Lower lobe of right lung (tissue), 2 donors: Measurements from ENCODE around the gene CELA2A. TPM values are rescaled to one million over a fixed set of nuclear protein-coding genes. Genes with fewer than 3 reads are reported as not detected.
"Not testable (repeated sequence)": the region's sequence is repeated elsewhere in the genome, so short reads cannot be mapped to it uniquely, and the experiment has no call there.

Source experiments
- ATAC-seq, 2 donors: fragments of 200-7000 bp; cut with Tn5 transposase; one replicate each; pipeline ENCODE4 v1.9.1; 2020 to 2022; ENCODE audit warnings: mild to moderate bottlenecking in 2 of 2, moderate library complexity in 2 of 2
- DNase-seq: peaks from one replicate; pipeline ENCODE4 v3.0.0-alpha.2; 2020
- H3K27ac ChIP-seq: fragments of 200-600 bp; one replicate; pipeline ENCODE4 v1.8.0; 2022
- H3K27me3 ChIP-seq: fragments of 200-600 bp; one replicate; pipeline ENCODE4 v1.8.0; 2022; ENCODE audit warnings: low read depth
- H3K36me3 ChIP-seq: fragments of 200-600 bp; one replicate; pipeline ENCODE4 v1.8.0; 2022; ENCODE audit warnings: mild to moderate bottlenecking
- H3K4me1 ChIP-seq: fragments of 200-600 bp; one replicate; pipeline ENCODE4 v1.8.0; 2022
- H3K4me3 ChIP-seq: fragments of 200-600 bp; one replicate; pipeline ENCODE4 v1.8.0; 2022; ENCODE audit warnings: mild to moderate bottlenecking
- H3K9me3 ChIP-seq: fragments of 200-600 bp; one replicate; pipeline ENCODE4 v1.8.0; 2022
- intact Hi-C: fragments of 100-400 bp; cut with DNase I; formaldehyde crosslinking; loops from one replicate; pipeline ENCODE4 v1.11.0; 2022
- total RNA-seq: library from RNA; stranded (reverse); fragmentation: NEBNext Ultra II Directional; extraction: Animal tissue kit (Norgen Biotek cat#: 25700); gene quantifications from one replicate; pipeline ENCODE4 v1.2.1, GENCODE V29; 2021
- TF ChIP-seq, protein P1 (sequence below): fragments of 200-600 bp; IDR thresholded peaks from one replicate; pipeline ENCODE4 v1.8.0; 2022; ENCODE audit warnings: antibody characterized with exemption, mild to moderate bottlenecking
- donor health status: DM: no; HTN: yes; CAD: no; lungs with severe emphysema.

The CELA2A gene
- total RNA-seq, 1 donor from 2014 or later = not detected

DNA sequence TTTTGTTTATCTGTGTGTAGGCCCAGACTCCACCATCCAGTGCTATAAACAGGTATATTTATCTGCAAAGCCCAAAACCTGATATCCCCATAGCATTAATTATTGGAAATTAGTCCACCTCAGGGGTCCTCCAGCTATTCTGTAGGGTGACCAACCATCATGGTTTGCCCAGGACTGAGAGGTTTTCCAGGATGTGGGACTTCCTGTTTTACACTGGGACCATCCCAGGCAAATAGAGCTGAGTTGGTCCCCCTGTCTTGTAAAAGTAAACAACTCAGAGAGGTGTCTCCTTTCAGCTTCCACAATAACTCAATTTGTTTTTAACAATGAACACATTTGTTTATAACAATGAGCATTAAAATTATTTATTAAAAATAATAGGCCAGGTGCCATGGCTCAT is 11.6 kb downstream of the CELA2A start:
- H3K4me3 ChIP-seq = no peak overlapping the region
- TF ChIP-seq, protein P1, sequence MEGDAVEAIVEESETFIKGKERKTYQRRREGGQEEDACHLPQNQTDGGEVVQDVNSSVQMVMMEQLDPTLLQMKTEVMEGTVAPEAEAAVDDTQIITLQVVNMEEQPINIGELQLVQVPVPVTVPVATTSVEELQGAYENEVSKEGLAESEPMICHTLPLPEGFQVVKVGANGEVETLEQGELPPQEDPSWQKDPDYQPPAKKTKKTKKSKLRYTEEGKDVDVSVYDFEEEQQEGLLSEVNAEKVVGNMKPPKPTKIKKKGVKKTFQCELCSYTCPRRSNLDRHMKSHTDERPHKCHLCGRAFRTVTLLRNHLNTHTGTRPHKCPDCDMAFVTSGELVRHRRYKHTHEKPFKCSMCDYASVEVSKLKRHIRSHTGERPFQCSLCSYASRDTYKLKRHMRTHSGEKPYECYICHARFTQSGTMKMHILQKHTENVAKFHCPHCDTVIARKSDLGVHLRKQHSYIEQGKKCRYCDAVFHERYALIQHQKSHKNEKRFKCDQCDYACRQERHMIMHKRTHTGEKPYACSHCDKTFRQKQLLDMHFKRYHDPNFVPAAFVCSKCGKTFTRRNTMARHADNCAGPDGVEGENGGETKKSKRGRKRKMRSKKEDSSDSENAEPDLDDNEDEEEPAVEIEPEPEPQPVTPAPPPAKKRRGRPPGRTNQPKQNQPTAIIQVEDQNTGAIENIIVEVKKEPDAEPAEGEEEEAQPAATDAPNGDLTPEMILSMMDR = no peak
- H3K9me3 ChIP-seq = no peaks in the 10 kb centered on the region
- intact Hi-C loops = no loop called here
- ATAC-seq (no peak), DNase-seq (no peak)
- H3K27me3 ChIP-seq = no peaks in the 10 kb centered on the region
- H3K4me1 ChIP-seq = peaks cover 13% of the 10 kb centered on the region
- no peak overlapping the region for H3K27ac ChIP-seq
- H3K36me3 ChIP-seq = no peaks in the 10 kb centered on the region

DNA sequence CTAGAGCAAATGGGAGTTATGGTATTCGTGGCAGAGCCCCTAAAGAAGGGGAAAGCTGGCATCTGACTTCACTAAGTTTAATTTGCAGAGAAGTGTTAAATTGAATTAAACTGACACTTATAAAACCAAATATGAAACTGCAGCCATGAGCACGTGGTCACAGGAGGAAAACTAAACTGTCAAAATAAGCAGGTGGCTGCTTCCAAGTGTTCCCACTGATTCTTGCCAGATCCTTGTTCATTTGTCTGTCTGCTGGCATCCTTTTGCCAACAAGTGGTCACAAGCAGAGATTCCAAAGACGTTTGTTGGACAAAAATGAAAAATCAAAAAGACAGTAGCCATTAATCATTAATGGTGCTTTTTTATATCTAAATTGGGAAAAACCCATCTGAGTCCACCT is 12.8 kb downstream of the CELA2A start:
- ATAC-seq (no peak), DNase-seq (no peak)
- Histone ChIP-seq H3K9me3 (no peaks in the 10 kb centered on the region), H3K27ac (no peak overlapping the region), H3K36me3 (no peaks in the 10 kb centered on the region), H3K27me3 (no peaks in the 10 kb centered on the region), H3K4me3 (no peak overlapping the region), H3K4me1 (peaks cover 2% of the 10 kb centered on the region)
- intact Hi-C loops = no loop called here
- TF ChIP-seq, protein P1 = no peak

DNA sequence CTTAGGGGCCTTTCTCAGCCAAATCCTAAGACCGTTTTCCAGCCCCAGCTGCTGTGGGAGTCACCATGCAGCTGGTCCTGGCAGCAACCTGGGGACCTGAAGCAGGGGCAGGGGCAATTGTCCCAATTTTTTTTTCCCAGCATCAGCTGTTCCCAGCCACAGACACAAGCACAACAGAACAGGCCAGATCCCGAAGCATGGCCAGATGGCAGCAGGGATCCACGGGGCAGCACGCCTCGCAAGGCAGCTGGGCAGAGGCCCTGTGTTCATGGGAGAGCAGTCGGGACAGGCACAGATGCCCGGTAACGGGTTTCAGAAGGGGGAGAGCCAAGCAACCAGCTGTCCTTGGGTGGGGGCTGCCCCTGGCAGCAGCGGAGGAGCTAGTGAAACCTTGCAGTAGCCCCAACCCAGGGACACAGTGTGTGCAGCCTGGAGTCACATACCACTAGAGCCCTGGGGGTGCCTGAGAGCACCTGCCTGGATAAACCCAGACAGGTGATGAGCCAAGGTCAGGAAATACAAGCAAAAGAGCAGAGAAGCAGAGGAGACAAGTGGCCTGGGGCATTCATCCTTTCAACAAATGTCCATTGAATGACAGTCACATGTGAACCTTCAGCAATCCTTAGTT is 13.4 kb downstream of the CELA2A start:
- intact Hi-C loops, H3K27ac ChIP-seq, H3K27me3 ChIP-seq, H3K4me1 ChIP-seq, DNase-seq, ATAC-seq, H3K36me3 ChIP-seq, H3K9me3 ChIP-seq, H3K4me3 ChIP-seq: not testable (repeated sequence)

DNA sequence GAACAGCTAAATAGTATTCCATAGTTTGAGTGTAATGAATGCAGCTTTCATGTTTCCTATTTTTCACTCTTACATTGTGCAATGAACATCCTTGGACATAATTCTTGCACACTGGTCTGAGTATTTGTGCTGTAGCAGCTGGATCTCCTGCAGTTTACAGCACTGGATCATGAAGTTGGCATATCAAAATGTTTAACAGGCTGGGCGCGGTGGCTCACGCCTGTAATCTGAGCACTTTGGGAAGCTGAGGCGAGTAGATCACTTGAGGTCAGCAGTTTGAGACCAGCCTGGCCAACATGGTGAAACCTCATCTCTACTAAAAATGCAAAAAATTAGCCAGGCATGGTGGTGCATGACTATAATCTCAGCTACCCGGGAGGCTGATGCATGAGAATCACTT is 14.5 kb downstream of the CELA2A start:
- H3K36me3 ChIP-seq, ATAC-seq, H3K27ac ChIP-seq, H3K4me1 ChIP-seq, H3K27me3 ChIP-seq, H3K4me3 ChIP-seq, H3K9me3 ChIP-seq, DNase-seq, intact Hi-C loops: not testable (repeated sequence)

DNA sequence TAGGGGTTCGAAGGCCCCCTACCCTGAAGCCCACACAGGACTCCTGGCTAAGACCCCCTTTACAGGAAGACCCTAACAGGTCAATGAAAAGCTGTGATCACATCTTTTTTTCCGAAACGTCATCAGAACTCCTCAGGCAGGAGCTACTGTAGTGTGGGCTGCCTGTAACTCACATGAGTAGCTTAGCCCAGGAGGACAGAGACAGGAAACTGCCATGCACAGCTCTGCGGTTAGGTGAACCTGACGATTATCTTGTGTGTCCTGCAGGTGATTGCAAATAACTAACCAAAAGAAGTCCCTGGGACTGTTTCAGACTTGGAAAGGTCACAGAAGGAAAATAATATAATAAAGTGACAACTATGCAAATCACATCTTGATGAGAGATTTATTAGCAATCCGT is 15.2 kb downstream of the CELA2A start:
- H3K36me3 ChIP-seq, intact Hi-C loops, H3K4me1 ChIP-seq, H3K4me3 ChIP-seq, H3K27me3 ChIP-seq, H3K27ac ChIP-seq, ATAC-seq, DNase-seq, H3K9me3 ChIP-seq: not testable (repeated sequence)

DNA sequence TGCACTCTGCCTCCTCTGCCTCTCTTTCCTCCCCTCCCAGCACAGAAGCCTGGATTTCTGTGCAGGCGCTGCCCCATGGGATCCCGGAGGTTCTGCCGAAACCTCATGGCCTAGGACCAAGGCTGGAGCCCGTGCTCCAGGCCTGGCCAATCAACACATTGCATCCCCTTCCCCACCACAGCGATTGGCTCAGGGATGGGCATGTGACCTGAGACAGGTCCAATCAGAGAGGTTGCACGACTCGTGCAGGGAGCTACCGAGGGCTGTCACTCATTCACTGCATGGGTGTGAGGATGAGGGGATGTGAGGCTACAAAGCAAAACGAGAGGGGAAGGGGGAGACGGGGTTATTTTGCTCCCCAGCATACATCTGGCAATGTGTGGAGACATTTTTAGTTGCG is 16.1 kb downstream of the CELA2A start:
- no peaks in the 10 kb centered on the region for H3K4me1 ChIP-seq
- DNase-seq (no peak), ATAC-seq (no peak)
- no peak overlapping the region for H3K4me3 ChIP-seq
- no peaks in the 10 kb centered on the region for H3K27me3 ChIP-seq
- TF ChIP-seq, protein P1 = no peak
- no peaks in the 10 kb centered on the region for H3K36me3 ChIP-seq
- intact Hi-C loops = no loop called here
- no peaks in the 10 kb centered on the region for H3K9me3 ChIP-seq
- H3K27ac ChIP-seq = no peak overlapping the region

DNA sequence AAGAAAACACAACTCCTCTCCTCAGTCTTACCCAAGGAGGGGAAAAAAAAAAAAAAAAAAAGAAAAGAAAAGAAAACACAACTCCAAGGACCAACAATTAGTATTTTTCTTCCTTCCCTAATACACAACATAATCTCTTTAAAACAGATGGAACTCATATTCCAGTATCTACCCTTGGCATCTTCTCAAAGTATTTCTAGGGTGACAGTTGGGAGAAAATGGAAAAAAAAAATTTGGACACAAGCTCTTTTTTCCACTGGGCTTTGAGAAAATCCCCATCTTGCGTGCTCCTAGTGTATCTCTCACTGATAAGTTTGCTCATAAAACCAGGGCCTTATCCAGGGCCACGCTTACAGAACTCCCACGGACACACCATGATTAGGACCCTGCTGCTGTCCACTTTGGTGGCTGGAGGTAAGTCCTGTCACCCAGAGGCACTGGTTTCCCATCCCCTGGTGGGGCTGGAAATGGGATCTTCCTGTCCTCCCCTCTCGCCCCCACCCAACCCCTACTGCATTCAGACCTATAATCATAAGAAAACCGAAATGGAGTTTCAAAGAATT is 19.3 kb downstream of the CELA2A start, which contains the start of gene CELA2B:
Gene CELA2B (plus strand): TSS at position 353 of the 563 bp plus-strand sequence. CDS start 22 bp downstream, at position 375.
- Histone ChIP-seq H3K9me3 (no peaks in the 10 kb centered on the region), H3K27me3 (no peaks in the 10 kb centered on the region)
- intact Hi-C loops = no loop called here

More for the DNA sequence above, 19.3 kb downstream of the CELA2A start, which contains the start of gene CELA2B:
- TF ChIP-seq, protein P1 = no peak
- Histone ChIP-seq H3K4me3 (no peak within 1 kb of the TSS), H3K36me3 (no peaks in the 10 kb centered on the region), H3K4me1 (no peaks in the 10 kb centered on the region), H3K27ac (no peak within 1 kb of the TSS)
- ATAC-seq = peak in 1 of 2 donors; percentile 37
- no peak for DNase-seq
